Osteocyte (in vitro differentiated cells): ENCODE measurements around the gene ATP6V0A4. TPM values are rescaled to one million over a fixed set of nuclear protein-coding genes. Genes with fewer than 3 reads are reported as not detected.
"Not testable (repeated sequence)": the region's sequence is repeated elsewhere in the genome, so short reads cannot be mapped to it uniquely, and the experiment has no call there.

ENCODE experiments used
- DNase-seq: peaks from one replicate; pipeline ENCODE4 v3.0.0; 2021; ENCODE audit warnings: mixed read lengths; ENCODE audit not compliant: unreplicated experiment; ENCODE audit errors: extremely low spot score
- H3K27ac Mint-ChIP-seq: one replicate; pipeline ENCODE4 v1.8.0; 2021; ENCODE audit warnings: mild to moderate bottlenecking, mixed read lengths; ENCODE audit not compliant: unreplicated experiment
- H3K27me3 Mint-ChIP-seq: one replicate; pipeline ENCODE4 v1.8.0; 2021; ENCODE audit warnings: mixed read lengths; ENCODE audit not compliant: unreplicated experiment
- H3K36me3 Mint-ChIP-seq: one replicate; pipeline ENCODE4 v1.8.0; 2021; ENCODE audit warnings: mixed read lengths; ENCODE audit not compliant: unreplicated experiment
- H3K4me1 Mint-ChIP-seq: one replicate; pipeline ENCODE4 v1.8.0; 2021; ENCODE audit warnings: mixed read lengths; ENCODE audit not compliant: unreplicated experiment
- H3K4me3 Mint-ChIP-seq: one replicate; pipeline ENCODE4 v1.8.0; 2021; ENCODE audit warnings: mild to moderate bottlenecking, moderate library complexity, mixed read lengths; ENCODE audit not compliant: unreplicated experiment
- H3K9me3 Mint-ChIP-seq: one replicate; pipeline ENCODE4 v1.8.0; 2021; ENCODE audit warnings: mixed read lengths; ENCODE audit not compliant: unreplicated experiment
- CTCF ChIP-seq: fragments of 200-600 bp; sonication (generic); IDR thresholded peaks from 2 replicates; pipeline ENCODE4 v1.5.0; 2021; ENCODE audit warnings: antibody characterized with exemption, mild to moderate bottlenecking, moderate library complexity
- total RNA-seq: library from RNA; stranded (reverse); gene quantifications from 2 replicates; pipeline ENCODE4 v1.2.1, GENCODE V29; 2021

The ATP6V0A4 gene
- total RNA-seq, 1 donor from 2014 or later = 0.64 TPM

DNA sequence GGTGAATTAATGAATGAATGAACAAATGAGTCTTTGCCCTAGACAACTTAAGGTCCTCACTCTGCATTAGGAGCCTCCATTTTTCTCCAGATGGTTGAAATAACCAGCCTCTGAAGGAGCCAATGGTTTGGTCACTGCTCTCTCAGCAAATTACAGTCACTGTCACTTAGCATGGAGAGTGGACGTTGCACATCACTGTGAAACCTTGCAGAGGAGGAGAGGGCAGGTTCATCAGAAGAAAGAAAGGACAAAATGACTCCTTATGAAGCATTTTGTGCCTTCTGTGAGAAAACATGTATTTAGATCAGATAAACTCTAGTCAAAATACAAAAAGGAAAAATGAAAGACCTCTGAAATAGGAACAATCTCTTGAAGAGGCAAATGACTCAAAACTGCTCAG lies 6.6 kb upstream of the ATP6V0A4 start:
- H3K4me1 Mint-ChIP-seq = no peaks in the 10 kb centered on the region
- no peak overlapping the region for H3K27ac Mint-ChIP-seq
- no peak for TF ChIP-seq CTCF
- no peak overlapping the region for H3K4me3 Mint-ChIP-seq
- H3K36me3 Mint-ChIP-seq = no peaks in the 10 kb centered on the region
- no peaks in the 10 kb centered on the region for H3K9me3 Mint-ChIP-seq
- no peak for DNase-seq
- H3K27me3 Mint-ChIP-seq = peaks cover 27% of the 10 kb centered on the region

- H3K36me3 Mint-ChIP-seq = no peaks in the 10 kb centered on the region
- no peaks in the 10 kb centered on the region for H3K9me3 Mint-ChIP-seq
- no peak overlapping the region for H3K4me3 Mint-ChIP-seq
- DNase-seq = no peak
- no peak overlapping the region for H3K27ac Mint-ChIP-seq
- H3K27me3 Mint-ChIP-seq = peaks cover 36% of the 10 kb centered on the region
- no peak for TF ChIP-seq CTCF
- no peaks in the 10 kb centered on the region for H3K4me1 Mint-ChIP-seq
Measured at GRCh38 chr7:138802706-138803105, 4.7 kb upstream of the ATP6V0A4 start.

DNA sequence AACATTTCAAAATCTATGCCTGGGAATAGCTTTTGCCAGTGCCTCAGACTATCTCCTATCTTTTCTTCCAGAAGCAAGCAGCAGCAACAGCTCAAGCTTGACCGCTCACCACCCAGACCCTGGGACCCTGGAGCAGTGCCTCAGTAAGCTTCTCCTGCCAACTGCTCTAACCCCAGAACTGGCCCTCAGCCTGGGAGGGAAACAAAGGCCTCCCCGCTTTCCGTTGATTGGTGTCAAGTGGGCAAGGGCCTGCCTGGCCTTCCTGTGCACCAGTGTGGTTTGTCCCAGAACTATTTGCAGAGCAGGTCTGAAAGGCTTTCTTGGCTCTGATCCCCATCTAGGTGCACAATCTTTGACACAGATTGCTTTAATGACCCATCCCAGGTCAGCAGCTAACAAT lies 3.3 kb upstream of the ATP6V0A4 start:
- Mint-ChIP-seq H3K9me3 (no peaks in the 10 kb centered on the region), H3K36me3 (no peaks in the 10 kb centered on the region), H3K27ac (no peak overlapping the region), H3K27me3 (peaks cover 47% of the 10 kb centered on the region), H3K4me1 (no peaks in the 10 kb centered on the region), H3K4me3 (no peak overlapping the region)
- TF ChIP-seq CTCF = no peak
- no peak for DNase-seq

DNA sequence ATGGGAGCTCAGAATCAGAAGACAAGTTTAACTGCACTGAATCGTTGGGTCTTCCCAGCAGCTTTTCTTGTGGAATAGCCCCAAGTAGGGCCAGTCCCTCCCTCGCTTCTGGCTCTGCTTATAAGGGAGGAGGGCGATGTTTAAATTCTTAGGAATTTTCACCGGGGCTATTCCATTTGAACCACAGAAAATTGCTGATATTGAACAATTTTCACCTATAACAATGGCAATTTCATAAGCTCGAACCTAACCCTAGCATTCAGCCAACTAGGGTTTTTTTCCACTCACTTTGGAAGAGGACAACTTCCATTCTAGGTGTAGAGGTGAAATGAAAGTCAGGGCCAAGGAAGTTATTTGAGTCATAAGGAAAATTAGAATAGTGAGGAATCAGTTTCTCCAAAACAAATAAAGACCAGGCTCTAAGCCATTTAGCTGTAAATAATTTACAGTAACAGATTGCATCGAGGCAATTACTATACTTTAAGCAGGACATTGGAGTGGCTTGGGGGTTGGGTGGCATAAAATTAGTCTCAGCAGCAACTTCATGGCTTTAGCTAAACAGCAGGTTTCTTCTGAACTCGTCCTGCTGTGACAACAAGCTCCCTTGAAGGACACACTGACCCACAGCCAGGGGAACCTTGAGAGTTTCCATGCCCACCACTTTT lies 1.5 kb upstream of the ATP6V0A4 start:
- TF ChIP-seq CTCF = no peak
- DNase-seq = no peak
- H3K9me3 Mint-ChIP-seq = no peaks in the 10 kb centered on the region
- no peak overlapping the region for H3K27ac Mint-ChIP-seq
- H3K4me1 Mint-ChIP-seq = no peaks in the 10 kb centered on the region
- no peaks in the 10 kb centered on the region for H3K36me3 Mint-ChIP-seq
- no peak overlapping the region for H3K4me3 Mint-ChIP-seq
- peaks cover 34% of the 10 kb centered on the region for H3K27me3 Mint-ChIP-seq

DNA sequence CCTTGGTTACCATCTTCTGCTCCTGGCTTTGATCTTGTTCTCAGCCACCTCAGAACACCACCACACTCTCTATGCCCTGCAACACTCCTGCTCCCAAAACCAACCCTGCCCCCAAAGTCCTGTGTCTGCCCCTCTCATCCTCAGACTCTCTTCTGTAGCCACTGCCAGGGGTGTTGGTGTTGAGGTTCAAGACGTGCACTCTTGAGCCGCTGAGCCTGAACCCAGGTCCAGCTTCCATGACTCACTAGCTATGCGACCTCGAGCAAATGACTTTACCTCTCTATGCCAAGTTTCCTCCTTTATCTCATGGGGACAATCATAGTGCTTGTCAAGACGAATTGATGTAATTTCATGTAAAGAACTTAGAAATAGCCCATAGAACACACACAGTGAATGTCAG lies 840 bp upstream of the ATP6V0A4 start:
- no peak for TF ChIP-seq CTCF
- no peak overlapping the region for H3K27ac Mint-ChIP-seq

GRCh38 chr7:138797046-138797445 lies 950 bp downstream of the ATP6V0A4 start:
- H3K27ac Mint-ChIP-seq, H3K9me3 Mint-ChIP-seq, DNase-seq, H3K4me3 Mint-ChIP-seq, H3K4me1 Mint-ChIP-seq, H3K36me3 Mint-ChIP-seq: not testable (repeated sequence)
- H3K27me3 Mint-ChIP-seq = peaks cover 38% of the 10 kb centered on the region

More for the DNA sequence above, 840 bp upstream of the ATP6V0A4 start:
- DNase-seq = no peak
- Mint-ChIP-seq H3K4me3 (no peak overlapping the region), H3K36me3 (no peaks in the 10 kb centered on the region), H3K27me3 (peaks cover 29% of the 10 kb centered on the region), H3K4me1 (no peaks in the 10 kb centered on the region), H3K9me3 (no peaks in the 10 kb centered on the region)
